B cell (primary cell): Measurements from ENCODE around the gene TRABD2B. TPM values are rescaled to one million over a fixed set of nuclear protein-coding genes. Genes with fewer than 3 reads are reported as not detected.

ENCODE experiments used
- ATAC-seq: fragments of 200-7000 bp; cut with Tn5 transposase; one replicate; pipeline ENCODE4 v1.10.0; 2021; ENCODE audit warnings: low read depth, mild to moderate bottlenecking, moderate number of reproducible peaks, moderate library complexity
- CTCF ChIA-PET: fragments of 350-600 bp; sonication (Branson Sonifier 250); formaldehyde crosslinking; loops from one replicate; lab custom pipeline; 2021; ENCODE audit warnings: antibody characterized with exemption, inconsistent platforms; lab: Charles Lee
- POLR2A ChIA-PET: fragments of 350-600 bp; sonication (Branson Sonifier 250); formaldehyde crosslinking; loops from one replicate; lab custom pipeline; 2021; ENCODE audit warnings: antibody characterized with exemption; lab: Charles Lee
- DNase-seq: peaks from one replicate; pipeline ENCODE4 v3.0.0; 2013
- H2AFZ ChIP-seq: 2 replicates; pipeline ENCODE4 v1.6.1; 2012; ENCODE audit warnings: mild to moderate bottlenecking, low read depth, low read length; ENCODE audit not compliant: insufficient read depth, poor library complexity, severe bottlenecking
- H3K27ac ChIP-seq, 2 donors: 1 replicate in 1 of 2; 2 replicates in 1 of 2; pipeline ENCODE4 v1.5.1; 2012 to 2013; ENCODE audit warnings: low read length in 2 of 2, mild to moderate bottlenecking in 2 of 2, moderate library complexity in 1 of 2
- H3K27me3 ChIP-seq, 4 experiments: fragments of 200-600 bp in 1 of 4; sonication (generic) in 1 of 4; replicated peaks in 1 of 4; 1 replicate in 2 of 4; 2 replicates in 2 of 4; pipeline versions ENCODE4 v1.6.1 to v1.7.0; 2013 to 2016; ENCODE audit warnings: low read length in 3 of 4, mild to moderate bottlenecking in 2 of 4, mixed read lengths in 1 of 4, moderate library complexity in 1 of 4; ENCODE audit not compliant: insufficient read depth in 4 of 4, control insufficient read depth in 3 of 4; ENCODE audit errors: control extremely low read depth in 1 of 4
- H3K36me3 ChIP-seq, 2 experiments: replicated peaks in 1 of 2; 1 replicate in 1 of 2; 2 replicates in 1 of 2; pipeline versions ENCODE4 v1.6.1 to v1.7.1; 2013; ENCODE audit warnings: low read length in 1 of 2; ENCODE audit not compliant: insufficient read depth in 2 of 2, control insufficient read depth in 1 of 2; ENCODE audit errors: control extremely low read depth in 1 of 2, extremely low read depth in 1 of 2
- H3K4me1 ChIP-seq, 2 donors: fragments of 200-600 bp in 1 of 2; sonication (generic) in 1 of 2; 1 replicate in 1 of 2; 2 replicates in 1 of 2; pipeline versions ENCODE4 v1.5.1 to v1.6.1; 2013 to 2017; ENCODE audit warnings: low read length in 2 of 2; ENCODE audit not compliant: control insufficient read depth in 2 of 2, insufficient read depth in 2 of 2
- H3K4me2 ChIP-seq: replicated peaks from 2 replicates; pipeline ENCODE3; 2012; ENCODE audit warnings: mild to moderate bottlenecking, low read depth, low read length; ENCODE audit not compliant: poor library complexity, severe bottlenecking
- H3K4me3 ChIP-seq, 5 experiments: fragments of 200-600 bp in 1 of 5; sonication (generic) in 1 of 5; 1 replicate in 3 of 5; 2 replicates in 2 of 5; pipeline versions ENCODE4 v1.5.1 to v1.7.0; 2011 to 2016; ENCODE audit warnings: low read length in 4 of 5, mild to moderate bottlenecking in 4 of 5, low read depth in 2 of 5, control low read depth in 1 of 5, moderate library complexity in 1 of 5; ENCODE audit not compliant: insufficient read depth in 1 of 5; ENCODE audit errors: control extremely low read depth in 1 of 5, extremely low read depth in 1 of 5
- H3K79me2 ChIP-seq: fragments of 200-600 bp; sonication (generic); one replicate; pipeline ENCODE4 v1.6.0; 2016; ENCODE audit warnings: low read length; ENCODE audit not compliant: control insufficient read depth, insufficient read depth
- H3K9ac ChIP-seq: fragments of 200-600 bp; sonication (generic); 2 replicates; pipeline ENCODE4 v1.6.1; 2017; ENCODE audit warnings: mild to moderate bottlenecking, low read length, moderate library complexity
- H3K9me3 ChIP-seq, 3 donors: one replicate each; pipeline versions ENCODE4 v1.6.1 to v1.7.1; 2013; ENCODE audit warnings: low read length in 2 of 3; ENCODE audit not compliant: control insufficient read depth in 2 of 3, insufficient read depth in 1 of 3; ENCODE audit errors: control extremely low read depth in 1 of 3
- H4K20me1 ChIP-seq: 2 replicates; pipeline ENCODE4 v1.6.0; 2012; ENCODE audit warnings: mild to moderate bottlenecking, low read length; ENCODE audit not compliant: insufficient read depth, control insufficient read depth, poor library complexity, severe bottlenecking
- H3K27ac Mint-ChIP-seq: one replicate; pipeline ENCODE4 v1.8.0; 2021; ENCODE audit warnings: mixed read lengths
- H3K27me3 Mint-ChIP-seq: one replicate; pipeline ENCODE4 v1.8.0; 2021; ENCODE audit warnings: mixed read lengths
- H3K4me1 Mint-ChIP-seq: one replicate; pipeline ENCODE4 v1.8.0; 2021; ENCODE audit warnings: mixed read lengths
- H3K4me3 Mint-ChIP-seq: one replicate; pipeline ENCODE4 v1.8.0; 2021; ENCODE audit warnings: mixed read lengths
- H3K9me3 Mint-ChIP-seq: one replicate; pipeline ENCODE4 v1.8.0; 2022; ENCODE audit warnings: mixed read lengths; ENCODE audit not compliant: insufficient read depth
- EZH2 ChIP-seq: IDR thresholded peaks from 2 replicates; pipeline ENCODE4 v1.6.1; 2012; ENCODE audit warnings: borderline replicate concordance, low read depth, mild to moderate bottlenecking, moderate library complexity, low read length; ENCODE audit not compliant: insufficient read depth, poor library complexity, severe bottlenecking
- WGBS: methylation state at CpG from one replicate; pipeline ENCODE4 v1.1.5; 2013; ENCODE audit warnings: missing lambda C conversion rate; ENCODE audit not compliant: insufficient coverage; 5-methylcytosine and 5-hydroxymethylcytosine counted together
- intact Hi-C: fragments of 100-400 bp; cut with micrococcal nuclease; formaldehyde crosslinking; loops from one replicate; pipeline ENCODE4 v1.10.0; 2022
- polyA plus RNA-seq: library from polyadenylated mRNA; depleted of rRNA; stranded (reverse); fragments of >200 nt; gene quantifications from 2 replicates; pipeline ENCODE4 v1.2.3, GENCODE V29; 2012
- total RNA-seq, 2 donors: library from RNA; stranded (reverse); fragments of 120-200 nt in 1 of 2; gene quantifications; 1 replicate in 1 of 2; 2 replicates in 1 of 2; pipeline versions ENCODE4 v1.2.3 to v1.2.4, GENCODE V29; 2013 to 2022
- TF ChIP-seq, protein P1 (sequence below): fragments of 200-600 bp; IDR thresholded peaks from one replicate; pipeline ENCODE4 v1.8.0; 2022; ENCODE audit warnings: antibody characterized with exemption, mild to moderate bottlenecking

The TRABD2B gene
- total and polyA plus RNA-seq, 2 donors (not counting 1 experiment from before 2014, with no cell fraction given): not detected

GRCh38 chr1:47727051-47727696 is 270.0 kb downstream of the TRABD2B start:
- H3K79me2 ChIP-seq: no peaks in the 10 kb centered on the region
- H3K9me3 ChIP-seq: no peaks in the 10 kb centered on the region
- H3K27ac Mint-ChIP-seq: no peak overlapping the region
- no peaks in the 10 kb centered on the region for H4K20me1 ChIP-seq
- no peak for TF ChIP-seq EZH2
- TF ChIP-seq, protein P1, sequence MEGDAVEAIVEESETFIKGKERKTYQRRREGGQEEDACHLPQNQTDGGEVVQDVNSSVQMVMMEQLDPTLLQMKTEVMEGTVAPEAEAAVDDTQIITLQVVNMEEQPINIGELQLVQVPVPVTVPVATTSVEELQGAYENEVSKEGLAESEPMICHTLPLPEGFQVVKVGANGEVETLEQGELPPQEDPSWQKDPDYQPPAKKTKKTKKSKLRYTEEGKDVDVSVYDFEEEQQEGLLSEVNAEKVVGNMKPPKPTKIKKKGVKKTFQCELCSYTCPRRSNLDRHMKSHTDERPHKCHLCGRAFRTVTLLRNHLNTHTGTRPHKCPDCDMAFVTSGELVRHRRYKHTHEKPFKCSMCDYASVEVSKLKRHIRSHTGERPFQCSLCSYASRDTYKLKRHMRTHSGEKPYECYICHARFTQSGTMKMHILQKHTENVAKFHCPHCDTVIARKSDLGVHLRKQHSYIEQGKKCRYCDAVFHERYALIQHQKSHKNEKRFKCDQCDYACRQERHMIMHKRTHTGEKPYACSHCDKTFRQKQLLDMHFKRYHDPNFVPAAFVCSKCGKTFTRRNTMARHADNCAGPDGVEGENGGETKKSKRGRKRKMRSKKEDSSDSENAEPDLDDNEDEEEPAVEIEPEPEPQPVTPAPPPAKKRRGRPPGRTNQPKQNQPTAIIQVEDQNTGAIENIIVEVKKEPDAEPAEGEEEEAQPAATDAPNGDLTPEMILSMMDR: no peak
- no peak overlapping the region for H2AFZ ChIP-seq
- H3K4me3 Mint-ChIP-seq: no peak overlapping the region
- peaks cover 10% of the 10 kb centered on the region for H3K4me1 Mint-ChIP-seq
- WGBS: 85% methylated on average over 7 of the region's 8 CpGs
- no peak overlapping the region for H3K27ac ChIP-seq
- H3K4me2 ChIP-seq: no peak overlapping the region
- DNase-seq (no peak), ATAC-seq (no peak)
- H3K4me3 ChIP-seq: no peak overlapping the region
- ChIA-PET CTCF (interaction anchor here (0.9 to 4.2 kb wide), 13 partner anchors 9 to 549 kb away, joined by 3 to 38 read pairs (median 5); partner anchors contain the start of gene FOXD2), POLR2A (no interaction called here)
- H3K9me3 Mint-ChIP-seq: no peaks in the 10 kb centered on the region
- H3K27me3 Mint-ChIP-seq: peaks cover 36% of the 10 kb centered on the region
- peaks cover 0 to 37% (median 8%) of the 10 kb centered on the region in 4 experiments for H3K27me3 ChIP-seq
- H3K4me1 ChIP-seq: peaks cover 5 to 11% of the 10 kb centered on the region in 2 donors
- no peak overlapping the region for H3K9ac ChIP-seq
- intact Hi-C loops: no loop called here
- no peaks in the 10 kb centered on the region for H3K36me3 ChIP-seq
